DMS153 treated with DMSO at 0.1 percent for 48 hours (cell line): ENCODE measurements around the gene SPRR2D.
"Not testable (repeated sequence)": the region's sequence is repeated elsewhere in the genome, so short reads cannot be mapped to it uniquely, and the experiment has no call there.

Experiments used
- DNase-seq: peaks from one replicate; lab custom pipeline; 2025; ENCODE audit not compliant: unreplicated experiment; lab: John Stamatoyannopoulos, UW

SPRR2D gene

GRCh38 chr1:153021829-153022228, 19.1 kb downstream of the SPRR2D start:
- not testable (repeated sequence) for DNase-seq

- DNase-seq, result not testable (repeated sequence)
Observed at GRCh38 chr1:153011235-153011758, 29.6 kb downstream of the SPRR2D start.

- no peak for DNase-seq
Observed at GRCh38 chr1:153001382-153001781, 39.5 kb downstream of the SPRR2D start, which contains the start of gene SPRR3. Gene SPRR3, plus strand, starts transcription at chr1:153001749. Its CDS starts 1,272 bp downstream, at chr1:153003021.

GRCh38 chr1:153000294-153000693, 40.6 kb downstream of the SPRR2D start:
- no peak for DNase-seq

DNA sequence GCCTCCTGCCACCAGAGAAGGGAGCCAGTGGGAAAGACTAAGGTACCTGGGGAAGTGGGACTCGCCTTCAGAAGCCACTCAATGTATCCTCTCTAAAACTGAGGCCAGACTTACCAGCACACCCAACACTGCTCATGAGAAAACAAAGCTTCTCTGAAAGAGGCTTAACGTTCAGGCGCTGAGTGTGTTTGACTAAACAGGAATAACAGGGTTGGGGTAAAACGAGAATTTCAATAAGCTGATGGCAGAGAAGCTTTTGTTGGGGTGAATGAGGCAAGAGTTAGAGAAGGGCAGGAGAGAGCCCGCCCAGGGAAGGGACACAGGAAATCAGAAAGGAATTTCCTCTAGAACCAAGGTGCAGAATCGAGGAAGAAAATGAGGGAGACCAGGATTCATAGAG, 41.1 kb downstream of the SPRR2D start:
- no peak for DNase-seq

DNA sequence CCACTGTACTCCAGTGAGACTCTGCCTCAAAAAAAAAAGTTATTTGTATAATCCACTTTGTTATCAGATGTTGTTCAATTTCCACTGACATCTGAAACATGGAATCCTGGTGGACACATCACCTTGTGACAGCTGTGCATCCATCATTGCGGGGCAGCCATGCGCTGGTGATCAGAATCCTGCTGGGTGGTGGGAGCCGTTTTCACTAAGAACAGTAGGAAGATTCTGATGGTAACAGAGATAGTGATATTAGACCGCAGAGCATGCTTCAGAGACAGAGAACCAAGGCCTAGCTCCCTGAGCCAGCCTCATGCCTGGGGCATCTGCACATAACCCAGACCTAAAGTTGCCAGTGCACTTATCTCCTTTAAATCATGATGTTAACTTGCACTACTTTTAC, 42.4 kb downstream of the SPRR2D start:
- DNase-seq, result no peak

DNA sequence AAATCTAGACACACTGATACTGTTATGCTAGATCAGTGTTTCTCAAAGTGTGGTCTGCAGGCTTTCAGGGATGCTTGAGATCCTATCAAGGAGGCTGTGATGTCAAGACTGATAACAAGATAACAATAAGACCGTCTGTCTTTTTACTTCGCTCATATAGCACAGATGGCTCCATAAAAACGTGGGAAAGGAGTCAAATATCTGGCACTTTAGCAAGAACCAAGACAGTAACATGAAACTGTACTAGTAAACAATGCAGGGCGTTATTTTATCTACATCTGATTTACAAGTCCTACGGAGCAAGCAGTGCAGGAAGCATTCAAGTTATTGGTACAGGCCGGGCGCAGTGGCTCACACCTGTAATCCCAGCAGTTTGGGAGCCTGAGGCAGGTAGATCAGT, 43.0 kb downstream of the SPRR2D start:
- no peak for DNase-seq

DNA sequence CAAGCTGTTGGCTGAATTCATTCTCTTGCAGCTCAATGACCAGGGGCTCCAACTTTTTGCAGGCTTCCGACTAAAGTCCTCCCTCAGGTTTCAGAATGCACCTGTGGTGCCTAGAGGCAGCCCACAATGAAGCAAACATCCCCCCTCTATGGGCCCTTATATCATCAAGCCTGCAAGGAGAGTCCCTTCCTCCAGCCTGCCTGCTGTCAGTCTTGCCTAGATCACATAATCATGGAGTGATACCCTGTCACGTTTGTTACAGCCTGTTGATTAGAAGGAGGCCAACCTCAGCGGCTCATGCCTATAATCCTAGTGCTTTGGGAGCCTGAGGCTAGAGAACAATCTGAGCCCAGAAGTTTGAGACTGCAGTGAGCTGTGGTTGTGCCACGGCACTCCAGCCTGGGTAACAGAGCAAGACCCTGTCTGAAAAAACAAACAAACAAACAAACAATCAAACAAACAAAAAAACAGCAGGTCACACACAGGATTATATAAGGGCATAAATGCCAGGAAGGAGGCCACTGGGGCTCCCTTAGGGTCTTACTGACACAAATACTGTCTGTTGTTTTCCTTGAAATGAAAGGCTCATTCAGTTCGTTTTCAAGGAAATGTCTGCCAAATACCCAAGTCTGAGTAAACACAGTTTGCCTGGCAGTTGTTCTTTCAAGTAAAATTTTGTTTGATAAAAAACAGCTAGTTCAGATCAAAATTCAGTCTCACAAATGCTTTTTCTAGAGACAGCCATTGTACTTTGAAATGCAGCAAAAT, 44.1 kb downstream of the SPRR2D start:
- no peak for DNase-seq

GRCh38 chr1:152995842-152996241, 45.1 kb downstream of the SPRR2D start:
- no peak for DNase-seq

- DNase-seq, result no peak
Observed at GRCh38 chr1:152993186-152993585, 47.7 kb downstream of the SPRR2D start.
